Nephron (organoid): Measurements from ENCODE around the gene CDK15.

Experiments used
- H3K27ac Mint-ChIP-seq, 3 experiments: 2 replicates each; pipeline ENCODE4 v1.8.0; 2020; ENCODE audit warnings: mixed read lengths in 3 of 3, mild to moderate bottlenecking in 2 of 3, moderate library complexity in 1 of 3
- H3K27me3 Mint-ChIP-seq: 2 replicates; pipeline ENCODE4 v1.8.0; 2021; ENCODE audit warnings: low read depth, mild to moderate bottlenecking, moderate library complexity, mixed read lengths
- H3K36me3 Mint-ChIP-seq: 2 replicates; pipeline ENCODE4 v1.8.0; 2020; ENCODE audit warnings: low read depth, mixed read lengths
- H3K4me1 Mint-ChIP-seq: 2 replicates; pipeline ENCODE4 v1.8.0; 2020; ENCODE audit warnings: mixed read lengths
- H3K4me3 Mint-ChIP-seq, 3 experiments: 2 replicates each; pipeline ENCODE4 v1.8.0; 2020; ENCODE audit warnings: mild to moderate bottlenecking in 3 of 3, mixed read lengths in 3 of 3, moderate library complexity in 2 of 3
- H3K9me3 Mint-ChIP-seq: 2 replicates; pipeline ENCODE4 v1.8.0; 2020; ENCODE audit warnings: mixed read lengths
- TF ChIP-seq, protein P1 (sequence below), 3 experiments: fragments of 200-600 bp; sonication (generic); IDR thresholded peaks; one replicate each; pipeline ENCODE4 v1.5.0; 2021; ENCODE audit warnings: antibody characterized with exemption in 3 of 3; ENCODE audit not compliant: unreplicated experiment in 3 of 3

The CDK15 gene

DNA sequence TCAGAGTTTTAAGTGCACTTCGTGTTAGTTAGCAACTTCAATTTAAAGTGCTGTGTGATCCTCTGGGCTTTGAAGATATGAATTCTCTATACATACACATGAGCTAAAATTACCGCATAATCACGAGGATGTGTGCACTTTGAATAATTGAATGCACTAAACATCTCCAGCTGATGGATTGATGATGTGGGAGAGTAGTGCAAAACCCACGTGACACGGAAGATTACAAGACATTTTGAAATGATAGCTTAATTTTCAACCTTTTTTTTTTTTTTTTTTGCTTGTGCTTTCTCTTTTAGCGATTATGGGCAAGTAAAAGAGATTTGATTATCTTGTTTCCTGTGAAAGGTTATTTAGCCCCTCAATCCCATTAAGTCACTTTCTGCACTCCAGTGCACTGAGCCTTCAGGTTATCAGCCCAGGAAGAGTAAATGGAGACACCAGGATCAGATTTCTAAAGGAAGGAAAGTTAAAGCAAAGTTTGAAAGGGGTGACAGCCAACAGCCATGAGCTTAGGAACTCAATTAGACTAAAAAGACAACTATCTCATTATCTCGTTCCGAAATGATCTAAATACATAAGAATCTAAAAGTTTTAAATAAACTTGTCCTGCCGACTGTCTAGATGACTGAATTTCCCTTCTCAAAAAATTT is 81.6 kb downstream of the CDK15 start:
- peak overlapping the region; percentile 68 to 72 (median 71) for H3K4me3 Mint-ChIP-seq
- H3K36me3 Mint-ChIP-seq = no peaks in the 10 kb centered on the region
- H3K4me1 Mint-ChIP-seq = peaks cover 73% of the 10 kb centered on the region
- TF ChIP-seq, protein P1, sequence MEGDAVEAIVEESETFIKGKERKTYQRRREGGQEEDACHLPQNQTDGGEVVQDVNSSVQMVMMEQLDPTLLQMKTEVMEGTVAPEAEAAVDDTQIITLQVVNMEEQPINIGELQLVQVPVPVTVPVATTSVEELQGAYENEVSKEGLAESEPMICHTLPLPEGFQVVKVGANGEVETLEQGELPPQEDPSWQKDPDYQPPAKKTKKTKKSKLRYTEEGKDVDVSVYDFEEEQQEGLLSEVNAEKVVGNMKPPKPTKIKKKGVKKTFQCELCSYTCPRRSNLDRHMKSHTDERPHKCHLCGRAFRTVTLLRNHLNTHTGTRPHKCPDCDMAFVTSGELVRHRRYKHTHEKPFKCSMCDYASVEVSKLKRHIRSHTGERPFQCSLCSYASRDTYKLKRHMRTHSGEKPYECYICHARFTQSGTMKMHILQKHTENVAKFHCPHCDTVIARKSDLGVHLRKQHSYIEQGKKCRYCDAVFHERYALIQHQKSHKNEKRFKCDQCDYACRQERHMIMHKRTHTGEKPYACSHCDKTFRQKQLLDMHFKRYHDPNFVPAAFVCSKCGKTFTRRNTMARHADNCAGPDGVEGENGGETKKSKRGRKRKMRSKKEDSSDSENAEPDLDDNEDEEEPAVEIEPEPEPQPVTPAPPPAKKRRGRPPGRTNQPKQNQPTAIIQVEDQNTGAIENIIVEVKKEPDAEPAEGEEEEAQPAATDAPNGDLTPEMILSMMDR (IDR thresholded peaks at IDR 0.05; ENCODE audit: unreplicated experiment in 3 of 3) = no peak
- no peaks in the 10 kb centered on the region for H3K9me3 Mint-ChIP-seq
- H3K27me3 Mint-ChIP-seq = no peaks in the 10 kb centered on the region
- peak overlapping the region; percentile 68 to 93 (median 82) for H3K27ac Mint-ChIP-seq

DNA sequence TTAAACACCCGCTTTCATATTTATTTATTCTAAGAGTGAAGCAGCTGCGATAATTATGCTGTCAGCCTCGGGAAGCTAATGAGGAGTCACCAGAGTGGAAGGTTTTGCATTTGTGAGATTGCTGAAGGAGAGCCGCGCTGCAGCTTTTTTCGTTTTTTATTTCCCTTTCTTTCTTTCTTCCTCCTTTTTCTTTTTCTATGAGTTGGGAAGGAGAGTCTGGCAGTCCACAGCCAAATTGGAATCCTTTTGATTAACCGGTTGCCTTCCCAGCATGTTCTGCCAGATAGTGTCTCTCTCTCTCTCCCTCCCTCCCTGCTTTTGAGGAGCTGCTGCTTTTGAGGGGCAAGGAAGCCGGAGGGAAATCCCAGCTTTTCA is 82.1 kb downstream of the CDK15 start:
- H3K4me1 Mint-ChIP-seq = peaks cover 73% of the 10 kb centered on the region
- peak overlapping the region; percentile 68 to 93 (median 82) for H3K27ac Mint-ChIP-seq
- no peaks in the 10 kb centered on the region for H3K9me3 Mint-ChIP-seq
- H3K27me3 Mint-ChIP-seq = no peaks in the 10 kb centered on the region
- peak overlapping the region; percentile 68 to 72 (median 71) for H3K4me3 Mint-ChIP-seq
- no peaks in the 10 kb centered on the region for H3K36me3 Mint-ChIP-seq
- TF ChIP-seq, protein P1 (IDR thresholded peaks at IDR 0.05; ENCODE audit: unreplicated experiment in 3 of 3) = no peak

DNA sequence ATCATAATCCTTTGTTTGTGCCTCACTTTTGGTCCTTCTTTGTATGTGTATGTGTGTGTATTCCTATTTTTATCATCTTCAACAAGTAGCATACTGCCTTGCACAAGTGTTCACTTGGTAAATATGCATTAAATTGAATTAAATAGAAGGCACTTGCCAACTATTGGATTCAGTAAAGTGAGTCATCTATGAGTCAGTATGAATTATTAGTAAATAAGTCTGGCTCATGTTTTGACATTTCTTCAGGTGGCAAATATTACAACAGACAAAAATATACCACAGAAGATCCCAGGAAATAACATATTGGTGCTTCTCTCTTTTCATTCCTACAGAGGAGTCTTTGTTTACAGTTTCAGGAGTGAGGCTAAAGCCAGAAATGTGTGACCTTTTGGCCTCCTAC is 84.1 kb downstream of the CDK15 start:
- Mint-ChIP-seq H3K4me1 (peaks cover 62% of the 10 kb centered on the region), H3K4me3 (peak overlapping the region in 2 of 3 experiments; percentile 5 to 46), H3K27me3 (no peaks in the 10 kb centered on the region), H3K27ac (peak overlapping the region; percentile 11 to 37 (median 31)), H3K9me3 (no peaks in the 10 kb centered on the region), H3K36me3 (no peaks in the 10 kb centered on the region)
- TF ChIP-seq, protein P1 (IDR thresholded peaks at IDR 0.05; ENCODE audit: unreplicated experiment in 3 of 3) = no peak

DNA sequence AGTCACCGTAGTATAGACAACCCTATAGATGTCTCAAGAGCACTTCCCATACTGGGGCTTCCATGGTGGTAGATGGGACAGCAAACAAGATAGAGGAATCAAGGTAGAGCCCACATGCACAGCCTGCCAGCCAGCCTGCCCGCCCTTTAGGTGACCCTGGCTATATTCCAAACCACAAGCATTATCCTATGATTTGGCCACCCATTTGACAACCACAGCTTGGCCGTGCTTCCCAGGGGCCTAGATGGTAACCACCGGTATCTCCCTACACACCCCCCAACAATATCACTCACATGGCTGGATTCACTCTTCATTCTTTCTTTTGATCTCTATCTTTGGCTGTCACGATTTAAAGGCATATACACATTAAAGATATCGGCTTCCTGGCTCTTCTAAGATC is 85.3 kb downstream of the CDK15 start:
- H3K4me3 Mint-ChIP-seq = no peak overlapping the region
- TF ChIP-seq, protein P1 (IDR thresholded peaks at IDR 0.05; ENCODE audit: unreplicated experiment in 3 of 3) = no peak
- no peaks in the 10 kb centered on the region for H3K36me3 Mint-ChIP-seq
- peaks cover 62% of the 10 kb centered on the region for H3K4me1 Mint-ChIP-seq
- no peaks in the 10 kb centered on the region for H3K9me3 Mint-ChIP-seq
- peak overlapping the region in 1 of 3 experiments; percentile 22 for H3K27ac Mint-ChIP-seq
- no peaks in the 10 kb centered on the region for H3K27me3 Mint-ChIP-seq

DNA sequence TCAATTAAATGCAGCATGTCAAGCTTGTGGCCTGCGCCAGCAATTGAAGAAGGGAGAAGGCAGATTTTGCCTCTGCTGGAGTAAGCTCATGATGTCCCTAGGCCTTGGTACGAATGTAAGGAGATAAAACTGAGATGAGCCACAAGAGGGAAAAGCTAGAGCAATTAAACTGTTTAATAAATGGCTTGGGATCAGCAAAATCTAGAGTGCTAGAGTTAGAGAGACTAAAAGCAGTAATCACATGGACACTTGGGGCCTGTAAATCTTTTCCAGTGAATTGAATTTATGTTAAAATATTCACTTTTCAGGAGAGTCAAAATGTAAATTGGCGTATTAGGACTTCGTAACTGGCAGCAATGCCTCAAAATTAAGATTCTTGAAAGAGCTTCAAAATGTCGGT is 86.2 kb downstream of the CDK15 start:
- no peaks in the 10 kb centered on the region for H3K36me3 Mint-ChIP-seq
- TF ChIP-seq, protein P1 (IDR thresholded peaks at IDR 0.05; ENCODE audit: unreplicated experiment in 3 of 3) = no peak
- peaks cover 59% of the 10 kb centered on the region for H3K4me1 Mint-ChIP-seq
- no peaks in the 10 kb centered on the region for H3K27me3 Mint-ChIP-seq
- peak overlapping the region; percentile 25 to 61 (median 51) for H3K27ac Mint-ChIP-seq
- no peaks in the 10 kb centered on the region for H3K9me3 Mint-ChIP-seq
- H3K4me3 Mint-ChIP-seq = no peak overlapping the region

DNA sequence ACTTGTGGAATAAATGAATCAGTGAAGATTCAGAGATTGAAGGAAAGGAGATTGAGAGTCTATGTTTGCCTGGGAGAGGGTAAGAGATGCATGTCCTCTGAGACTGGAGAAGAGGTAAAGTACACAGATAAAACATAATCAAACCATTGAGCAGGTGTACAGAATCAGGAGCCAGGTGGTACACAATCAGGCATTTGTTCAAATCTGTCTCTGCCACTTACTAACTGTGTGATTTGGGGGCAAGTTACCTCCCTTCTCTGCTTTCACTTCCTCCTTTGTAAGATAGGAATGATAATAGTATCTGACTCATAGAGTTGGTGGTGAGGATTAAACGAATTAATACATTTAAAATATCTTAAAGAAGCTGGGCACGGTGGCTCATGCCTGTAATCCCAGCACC is 94.0 kb downstream of the CDK15 start:
- Mint-ChIP-seq H3K4me3 (no peak overlapping the region), H3K36me3 (no peaks in the 10 kb centered on the region)
- TF ChIP-seq, protein P1 (IDR thresholded peaks at IDR 0.05; ENCODE audit: unreplicated experiment in 3 of 3) = no peak

More for the DNA sequence above, 94.0 kb downstream of the CDK15 start:
- Mint-ChIP-seq H3K27ac (no peak overlapping the region), H3K9me3 (no peaks in the 10 kb centered on the region), H3K27me3 (peaks cover 13% of the 10 kb centered on the region), H3K4me1 (no peaks in the 10 kb centered on the region)
